ENCODE results near the gene NSFL1C.

NSFL1C gene

DNA sequence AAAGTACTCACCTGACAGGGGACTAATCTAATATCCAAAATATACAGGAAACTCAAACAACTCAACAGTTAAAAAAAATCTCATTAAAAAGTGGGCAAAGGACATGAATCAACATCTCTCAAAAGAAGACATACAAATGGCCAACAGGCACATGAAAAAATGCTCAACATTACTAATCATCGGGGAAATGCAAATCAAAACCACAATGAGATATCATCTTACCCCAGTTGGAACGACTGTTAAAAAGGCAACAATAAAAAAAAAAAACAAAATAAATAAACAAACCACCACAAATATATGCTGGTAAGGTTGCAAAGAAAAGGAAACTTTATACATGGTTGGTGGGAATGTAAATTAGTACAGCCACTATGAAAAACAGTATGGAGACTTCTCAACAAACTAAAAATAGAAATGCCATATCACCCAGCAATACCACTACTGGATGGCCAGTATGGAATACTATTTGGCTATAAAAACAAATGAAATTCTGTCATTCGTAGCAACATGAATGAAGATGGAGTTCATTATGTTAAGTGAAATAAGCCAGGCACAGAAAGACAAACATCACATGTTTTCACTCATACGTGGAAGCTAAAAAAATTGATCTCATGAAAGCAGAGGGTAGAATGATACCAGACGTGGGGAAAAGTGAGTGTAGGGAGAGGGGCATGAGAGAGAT is 17.9 kb upstream of the NSFL1C start:
- peak; percentile 100 for DNase-seq

DNA sequence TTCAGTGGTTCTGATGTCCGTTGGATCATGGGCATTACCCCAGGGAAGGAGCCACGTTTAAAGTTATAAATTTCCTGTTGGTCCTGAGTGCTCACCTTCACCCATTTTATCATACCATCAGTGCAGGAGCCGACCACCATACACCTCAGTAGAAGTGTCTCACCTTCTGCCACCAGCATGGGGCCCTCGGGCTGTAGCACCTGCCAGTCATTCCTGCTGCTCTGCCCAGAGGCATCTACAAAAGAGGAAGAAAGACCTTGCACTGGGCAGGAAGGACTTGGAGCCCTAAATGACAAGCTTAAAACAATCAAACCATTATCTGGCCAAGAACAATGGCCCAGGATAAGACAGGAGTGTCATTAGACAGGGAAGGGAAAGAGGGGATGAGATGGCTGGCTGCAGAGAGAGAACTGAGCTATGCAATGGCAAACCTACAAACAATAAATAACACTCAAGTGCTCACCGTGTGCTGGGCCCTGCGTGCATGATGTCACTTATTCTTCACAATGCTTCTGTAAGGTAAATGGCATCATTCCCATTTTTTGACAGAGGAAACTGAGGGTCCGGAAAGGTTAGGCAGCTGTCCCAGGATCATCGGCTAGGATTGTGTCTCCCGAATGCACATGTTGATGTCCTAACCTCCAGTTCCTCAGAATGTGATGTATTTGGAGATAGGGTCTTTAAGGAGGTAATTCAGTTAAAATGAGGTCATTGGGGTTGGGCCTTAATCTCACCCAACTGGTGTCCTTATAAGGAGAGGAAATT is 13.4 kb upstream of the NSFL1C start:
- DNase-seq = no peak

DNA sequence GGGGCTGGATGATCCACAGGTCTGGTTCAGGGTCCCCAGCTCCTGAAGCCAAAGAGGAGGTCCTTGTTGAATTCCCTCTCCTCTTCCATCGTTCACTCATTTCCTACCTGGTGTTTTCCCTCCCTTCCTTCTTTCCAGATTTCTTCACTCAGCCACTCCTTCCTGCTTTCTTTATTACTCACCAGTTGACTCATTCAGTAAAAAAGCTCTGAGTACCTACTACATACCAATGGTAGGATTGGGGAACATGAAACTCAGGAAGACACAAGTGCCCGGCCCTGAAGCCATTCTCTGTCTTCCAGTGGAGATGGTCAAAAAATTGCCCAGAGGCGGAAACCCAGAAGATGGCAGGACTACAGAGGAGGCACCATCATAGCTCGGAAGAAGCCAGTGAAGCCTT is 11.9 kb upstream of the NSFL1C start:
- DNase-seq = no peak

DNA sequence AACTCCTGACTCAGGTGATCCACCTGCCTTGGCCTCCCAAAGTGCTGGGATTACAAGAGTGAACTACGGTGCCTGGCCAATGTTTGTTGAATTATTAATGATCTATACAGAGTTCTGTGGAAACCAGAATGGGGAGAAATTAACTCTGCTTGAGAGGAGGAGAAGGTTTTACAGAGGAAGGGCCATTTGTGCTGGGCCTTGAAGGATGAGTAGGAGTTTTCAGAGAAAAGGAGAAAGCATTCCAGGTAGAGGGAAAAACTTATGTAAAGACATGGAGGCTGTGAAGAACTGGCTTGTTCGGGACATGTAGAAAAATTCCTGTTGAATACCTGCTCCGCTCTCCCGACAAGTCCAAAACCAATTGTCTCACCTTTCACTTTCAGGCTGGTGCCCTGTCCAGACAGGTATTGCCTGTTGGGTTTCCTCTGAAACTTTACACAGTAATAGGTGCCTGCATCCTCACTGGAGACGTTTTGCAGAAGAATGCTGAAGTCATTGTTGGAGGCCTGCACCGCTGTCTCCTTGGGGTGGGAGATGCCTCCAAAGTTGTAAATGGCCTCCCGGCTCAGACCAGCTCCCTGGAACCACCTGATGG is 11.3 kb upstream of the NSFL1C start:
- DNase-seq = no peak

DNA sequence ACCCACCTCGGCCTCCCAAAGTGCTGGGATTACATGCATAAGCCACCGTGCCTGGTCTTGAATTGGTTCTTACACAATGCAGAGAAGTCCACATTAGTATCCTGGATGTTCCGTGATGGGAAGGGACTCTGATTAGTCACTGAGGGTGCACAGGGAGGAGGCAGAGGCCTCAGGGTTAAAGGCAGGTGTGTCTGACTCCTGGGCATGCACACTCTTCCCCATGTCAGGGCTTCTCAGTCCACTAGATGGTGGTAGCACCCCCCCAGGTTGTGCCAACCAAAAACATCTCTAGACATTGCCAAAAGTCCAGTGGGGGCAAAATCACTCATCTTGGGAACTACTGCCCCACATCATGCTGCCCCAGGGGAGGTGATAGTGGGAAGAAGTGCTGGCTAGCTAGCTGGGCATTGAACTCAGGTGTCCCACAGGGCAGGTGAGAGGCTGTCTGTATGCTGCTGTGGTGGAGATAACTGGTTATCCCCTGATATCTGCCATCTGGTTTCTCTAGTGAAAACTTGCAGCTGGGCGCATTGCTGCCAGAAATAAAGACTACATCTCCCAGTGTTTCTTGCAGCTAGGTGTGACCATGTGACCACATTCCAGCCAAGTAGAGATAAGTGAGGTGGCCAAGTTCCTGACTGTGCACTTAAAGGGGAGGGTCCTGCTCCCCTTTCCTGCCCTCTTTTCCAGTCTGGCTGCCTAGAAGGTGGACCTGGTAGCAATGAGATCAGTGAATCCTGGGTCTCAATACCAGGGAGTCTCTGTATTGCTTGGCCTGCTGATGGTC is 8.4 kb upstream of the NSFL1C start:
- no peak for DNase-seq

DNA sequence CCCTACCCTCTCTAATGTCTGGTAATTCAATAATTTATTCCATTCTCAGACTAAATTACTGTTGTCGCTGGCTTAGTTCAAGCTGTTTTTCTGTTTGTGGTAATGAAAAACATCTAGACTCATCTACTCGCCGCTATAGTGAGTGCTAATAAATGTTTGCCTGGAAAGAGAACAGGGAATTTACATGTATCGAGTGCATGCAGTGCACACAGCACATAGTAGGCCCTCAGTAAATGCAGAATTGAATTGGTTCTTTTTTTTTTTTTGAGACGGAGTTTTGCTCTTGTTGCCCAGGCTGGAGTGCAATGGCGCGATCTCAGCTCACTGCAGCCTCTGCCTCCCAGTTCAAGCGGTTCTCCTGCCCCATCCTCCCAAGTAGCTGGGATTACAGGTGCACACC is 7.7 kb upstream of the NSFL1C start:
- DNase-seq = no peak

DNA sequence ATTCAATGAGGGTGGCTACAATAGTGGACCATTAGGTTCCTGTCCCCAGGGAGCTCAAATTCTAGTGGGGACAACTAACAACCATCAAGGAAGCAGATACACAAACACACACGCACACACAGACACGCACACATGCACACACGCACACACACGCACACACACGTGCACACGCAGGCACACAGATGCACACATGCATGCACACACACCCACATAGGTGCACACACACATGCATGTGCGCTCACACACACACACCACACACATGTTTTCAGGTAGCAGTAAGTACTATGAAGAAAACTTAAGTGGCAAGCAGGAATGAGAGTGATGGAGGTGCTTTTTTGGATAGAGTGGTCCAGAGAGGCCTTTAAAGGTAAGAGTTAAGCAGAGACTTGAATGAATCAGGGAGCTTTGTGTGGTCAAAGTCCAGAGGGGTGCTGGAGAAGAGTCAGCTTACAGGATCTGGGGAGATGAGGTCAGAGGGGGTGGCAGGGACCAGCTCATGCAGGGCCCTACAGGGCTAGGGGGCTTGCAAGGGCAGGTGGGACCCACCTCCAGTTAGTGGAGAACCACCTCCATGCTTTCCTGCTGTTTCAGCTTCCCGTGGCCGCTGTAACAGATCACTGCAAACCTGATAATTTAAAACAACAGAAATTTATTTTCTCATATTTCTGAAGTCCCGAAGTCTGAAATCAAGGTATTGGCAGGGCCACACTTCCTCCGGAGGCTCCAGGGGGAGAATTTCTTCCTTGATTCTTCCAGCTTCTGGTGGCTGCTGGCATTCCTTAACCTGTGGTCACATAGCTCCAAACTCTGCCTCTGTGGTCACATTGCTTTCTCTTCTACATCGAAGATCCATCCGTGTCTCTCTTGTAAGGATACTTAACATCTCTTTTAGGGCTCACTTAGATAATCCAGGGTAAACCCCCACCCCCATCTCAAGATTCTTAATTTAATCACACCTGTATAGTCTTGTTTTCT is 6.9 kb upstream of the NSFL1C start:
- no peak for DNase-seq

DNA sequence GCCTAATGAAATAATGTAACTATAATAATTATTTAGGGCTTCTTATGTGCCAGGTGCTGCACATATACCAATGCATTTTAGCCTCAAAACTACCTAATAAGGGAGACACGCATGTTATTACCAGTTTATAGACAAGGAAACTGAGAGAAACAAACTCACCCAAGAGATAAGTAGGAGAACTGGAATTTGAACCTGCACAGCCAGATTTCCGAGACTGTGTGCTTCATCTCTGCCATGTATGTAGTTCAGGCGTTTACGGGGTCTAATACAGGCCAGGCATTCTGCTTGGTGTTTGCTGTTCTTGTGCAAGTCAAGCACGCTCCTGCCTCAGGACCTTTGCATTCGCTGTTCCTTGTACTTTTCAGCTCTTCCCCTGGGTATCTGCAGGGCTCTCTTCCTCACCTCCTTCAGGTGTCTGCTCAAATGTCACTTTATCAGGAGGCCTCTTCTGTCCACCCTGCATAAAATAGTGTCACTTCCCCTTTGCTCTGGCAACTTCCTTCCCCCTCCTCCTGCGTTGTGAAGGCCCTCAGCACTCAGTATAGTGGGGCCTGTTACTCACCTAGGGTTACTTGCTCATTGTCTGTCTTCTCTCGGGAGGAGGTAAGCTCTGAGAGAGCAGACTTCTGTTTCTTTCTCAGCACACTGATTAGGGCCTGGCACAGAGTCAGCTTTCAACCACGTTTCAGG is 6.1 kb upstream of the NSFL1C start:
- no peak for DNase-seq

DNA sequence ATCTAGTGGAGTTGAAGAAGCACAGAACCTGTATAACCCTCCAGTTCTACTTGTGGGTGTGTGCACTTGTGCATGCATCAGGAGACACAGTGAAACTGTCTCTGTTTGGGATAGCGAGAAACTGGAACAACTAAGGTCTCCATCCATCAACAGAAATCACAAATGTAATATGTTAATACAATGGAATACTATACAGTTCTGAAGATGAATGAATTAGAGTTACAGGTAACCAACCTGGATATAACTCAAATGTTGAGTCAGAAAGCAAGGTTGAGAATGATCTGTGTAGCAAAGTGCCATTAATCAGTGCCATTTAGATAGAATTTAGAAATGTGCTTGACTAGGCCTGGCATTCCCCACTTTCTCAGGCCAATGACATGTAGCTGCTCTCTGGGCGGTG is 4.6 kb upstream of the NSFL1C start:
- DNase-seq = no peak

DNA sequence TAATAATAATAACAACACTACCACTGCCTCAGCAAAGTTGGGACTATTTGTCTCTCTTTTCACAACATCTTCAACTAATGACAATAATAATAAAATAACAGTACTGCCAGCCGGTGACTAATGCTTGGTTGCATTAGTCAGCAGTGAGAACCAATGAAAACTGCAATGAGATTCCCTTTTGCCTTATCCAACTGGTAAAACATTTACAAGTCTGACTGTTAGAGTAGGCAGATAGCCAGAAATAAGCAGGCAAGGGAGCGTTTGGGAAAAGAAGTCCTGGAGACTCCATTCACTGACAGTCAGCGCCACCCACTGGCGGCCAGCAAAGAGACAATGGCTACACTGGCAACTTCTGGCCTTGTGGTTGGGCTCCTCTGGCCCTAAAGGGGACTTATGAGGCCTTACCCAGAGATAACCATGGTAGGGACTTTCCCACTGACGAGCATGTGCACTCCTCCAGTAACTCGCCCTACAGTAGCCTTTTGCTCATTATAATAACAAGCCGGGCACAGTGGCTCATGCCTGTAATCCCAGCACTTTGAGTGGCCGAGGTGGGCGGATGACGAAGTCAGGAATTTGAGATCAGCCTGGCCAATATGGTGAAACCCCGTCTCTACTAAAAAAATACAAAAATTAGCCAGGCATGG is 3.4 kb upstream of the NSFL1C start:
- peak; percentile 78 for DNase-seq

DNA sequence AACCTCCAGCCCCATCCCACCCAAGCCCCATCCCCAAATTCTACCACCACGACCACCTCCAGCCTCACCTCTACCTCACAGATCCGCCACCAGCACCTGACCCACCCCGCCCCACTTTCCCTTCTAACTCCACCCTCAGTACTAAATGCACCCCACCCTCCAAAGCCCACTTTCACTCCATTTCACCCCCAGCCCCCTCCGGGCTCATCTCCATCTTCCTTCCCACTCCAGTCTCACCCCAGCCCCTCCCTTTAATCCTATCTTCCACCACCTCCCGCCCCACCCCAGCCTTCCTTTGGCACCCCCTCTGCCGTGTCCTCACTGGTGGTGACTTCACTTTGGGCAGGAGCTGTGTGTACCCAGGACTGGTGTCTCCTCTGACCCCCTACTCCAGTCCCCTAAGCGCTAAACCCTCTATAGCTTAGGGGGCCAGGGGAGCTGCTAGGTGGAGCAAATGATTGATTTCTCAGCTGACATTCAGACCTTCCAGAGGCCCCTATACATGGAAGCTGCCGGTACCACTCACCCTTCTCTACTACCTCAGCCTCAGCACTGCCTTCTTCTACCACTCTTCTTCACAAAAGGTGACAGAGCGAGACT is 2.8 kb upstream of the NSFL1C start:
- DNase-seq = no peak

DNA sequence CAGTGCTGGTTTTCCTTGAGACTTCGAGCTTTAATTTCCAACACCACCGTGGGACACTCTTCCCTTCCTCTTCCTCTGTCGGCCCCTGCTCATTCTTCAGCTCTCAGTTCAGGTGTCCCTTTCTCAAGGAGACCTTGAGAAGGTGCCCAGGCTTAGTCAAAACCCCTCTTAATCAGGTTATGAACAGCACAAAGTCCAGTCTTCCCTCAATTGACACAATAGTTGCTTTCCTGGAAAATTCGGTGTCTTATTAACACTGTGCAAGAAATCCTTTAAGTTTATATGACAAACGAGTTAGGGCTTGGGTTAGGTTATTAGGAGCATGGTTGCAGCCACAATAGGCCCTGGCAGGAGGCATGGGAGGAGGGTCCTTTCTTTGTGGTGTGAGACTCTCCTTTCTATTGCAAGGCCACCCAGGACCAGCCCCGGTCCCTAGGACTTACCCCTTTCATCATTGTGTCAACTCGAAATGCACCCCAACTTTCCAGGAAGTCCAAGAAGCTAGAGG is 1.5 kb upstream of the NSFL1C start:
- DNase-seq = no peak

DNA sequence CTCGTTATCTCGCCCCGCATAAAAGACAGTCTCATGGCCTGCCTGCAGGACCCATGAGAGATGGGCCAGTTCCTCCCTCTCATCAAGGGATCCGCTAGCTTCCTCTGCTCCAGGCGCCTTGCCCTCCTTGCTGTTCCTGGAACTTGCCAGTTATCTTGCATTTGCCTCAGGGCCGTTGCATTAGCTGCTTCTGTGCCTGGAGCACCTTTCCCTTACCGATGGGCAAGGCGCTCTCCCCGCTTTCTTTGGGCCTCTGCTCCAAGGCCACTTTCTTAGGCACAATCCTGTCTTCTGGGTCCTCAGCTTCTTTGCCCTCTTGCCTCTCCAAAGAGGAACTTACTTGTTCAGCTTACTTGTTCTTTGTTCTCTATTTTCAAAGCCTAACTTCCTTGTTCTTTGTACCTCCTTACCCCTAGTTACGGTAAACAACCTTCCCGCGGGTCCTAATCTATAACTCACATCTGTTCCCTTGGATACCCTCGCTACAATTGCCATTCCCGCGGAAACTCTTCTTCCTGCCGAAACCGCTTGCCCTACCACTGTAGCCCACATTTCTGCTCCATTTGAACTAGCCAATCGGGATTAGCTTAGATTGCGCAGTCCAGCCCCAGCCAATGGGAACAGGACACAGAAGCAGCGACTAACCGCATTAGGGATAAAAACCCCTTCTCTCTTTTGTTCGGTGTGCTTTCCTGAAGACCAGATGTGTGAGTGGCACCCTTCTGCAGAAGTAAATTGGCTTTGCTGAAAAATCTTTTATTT is 887 bp upstream of the NSFL1C start:
- no peak for DNase-seq

DNA sequence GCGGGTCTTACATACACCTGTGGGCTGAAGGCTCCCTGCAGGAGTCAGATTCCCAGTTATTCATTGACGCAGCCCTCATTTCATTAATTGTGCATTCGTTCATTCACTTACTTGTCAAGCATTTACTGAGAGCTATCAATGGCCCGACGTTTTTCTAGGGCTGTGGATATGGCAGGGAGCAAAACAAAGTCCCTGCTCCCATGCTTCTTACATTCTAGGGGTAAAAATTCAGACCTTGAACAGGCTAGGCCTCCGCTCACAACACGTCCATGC is 369 bp upstream of the NSFL1C start:
- no peak for DNase-seq

DNA sequence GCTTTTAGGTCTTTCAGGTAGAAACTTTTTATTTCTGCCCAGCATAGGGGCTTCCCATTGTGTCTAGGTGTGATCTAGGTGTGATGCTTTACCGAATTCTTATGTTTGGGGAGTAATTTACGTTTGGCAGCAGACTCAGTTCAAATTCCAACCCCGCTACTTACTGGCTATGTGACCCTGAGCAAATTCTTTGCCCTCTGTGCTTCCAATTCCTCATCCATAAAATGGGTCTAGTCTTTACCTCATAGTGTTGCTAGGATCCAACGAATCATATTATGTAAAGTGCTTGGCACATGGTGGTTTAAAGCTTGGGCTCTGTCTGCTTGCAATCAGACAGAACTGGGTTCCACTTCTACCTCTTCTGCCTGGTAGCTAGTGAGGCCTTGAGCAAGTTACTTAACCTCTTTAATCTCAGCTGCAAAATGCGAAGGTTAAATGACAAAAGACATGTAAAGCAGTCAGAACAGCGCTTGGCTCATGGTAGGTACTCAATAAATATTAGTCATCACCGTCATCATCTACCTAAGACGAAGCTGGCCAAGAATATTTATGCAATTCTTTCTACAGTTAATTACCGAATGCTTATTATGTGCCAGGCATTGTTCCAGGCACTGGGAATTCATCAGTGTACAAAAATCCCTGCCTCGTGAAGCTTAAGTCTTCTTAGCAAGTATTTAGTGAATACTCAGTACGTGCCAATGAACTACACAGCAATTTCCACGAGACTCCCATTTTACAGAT is 1.0 kb downstream of the NSFL1C start:
- DNase-seq = no peak

DNA sequence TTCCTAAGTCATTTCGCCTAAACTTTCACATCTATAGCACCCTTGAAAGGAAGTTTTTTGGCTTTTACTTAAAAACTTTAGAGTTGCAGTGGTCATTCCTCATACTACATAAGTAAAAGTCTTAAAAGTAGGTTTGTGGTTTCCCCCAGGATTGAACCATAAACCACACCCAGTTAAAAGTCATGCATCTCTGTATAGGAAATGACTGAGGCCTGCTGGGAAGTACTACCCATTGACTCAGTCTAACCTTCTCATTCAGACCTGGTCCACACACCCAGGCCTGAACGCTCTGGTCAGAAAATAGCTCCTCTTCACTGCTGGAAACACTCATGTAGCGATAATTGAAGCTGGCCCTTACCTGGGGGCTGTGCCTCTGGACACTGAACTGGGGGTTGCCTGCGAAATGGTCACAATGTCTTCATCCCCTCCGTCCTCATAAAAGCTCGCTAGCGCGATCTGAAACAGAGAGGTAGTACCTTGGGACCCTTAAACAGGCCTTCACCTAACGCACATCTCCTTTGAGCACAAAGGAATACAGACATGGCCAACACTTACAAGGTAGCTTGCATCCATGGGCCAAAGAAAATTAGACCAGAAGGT is 2.6 kb downstream of the NSFL1C start:
- DNase-seq = no peak

DNA sequence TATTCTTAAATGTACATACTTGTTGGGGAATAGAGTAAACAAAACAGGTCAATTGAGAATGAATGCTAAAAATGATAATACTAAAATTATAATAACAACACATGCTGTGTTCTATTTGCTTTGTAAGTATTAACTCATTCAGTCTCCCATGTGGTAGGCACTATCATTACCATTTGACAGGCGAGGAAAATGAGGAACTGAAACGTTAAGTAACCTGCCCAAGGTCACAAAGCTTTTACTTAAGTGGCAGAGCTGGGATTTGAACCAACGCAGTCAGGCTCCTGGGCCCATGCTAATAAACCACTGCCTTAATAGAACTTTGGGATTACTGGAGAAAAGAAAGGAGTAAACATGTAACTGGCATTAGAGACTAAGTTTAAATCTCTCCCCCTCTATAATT is 3.8 kb downstream of the NSFL1C start:
- no peak for DNase-seq

DNA sequence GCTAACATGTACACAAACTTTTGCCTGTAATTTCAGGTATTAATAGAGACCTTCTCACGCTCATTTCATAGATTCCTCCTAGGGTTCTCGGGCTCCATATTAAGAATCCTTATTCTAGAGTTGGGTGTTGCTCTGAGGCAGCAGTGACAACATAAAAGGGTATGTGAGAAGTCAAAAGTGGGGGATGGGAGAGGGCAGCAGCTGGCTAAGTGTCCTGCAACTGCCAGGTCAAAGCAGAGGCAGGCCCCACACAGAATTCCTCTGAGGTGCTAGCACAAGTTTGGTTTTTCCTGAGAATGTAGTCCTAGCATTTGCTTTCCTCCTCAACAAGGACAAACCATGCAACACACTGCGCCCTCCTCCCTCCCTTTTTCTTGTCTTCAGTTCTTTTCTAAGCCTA is 4.6 kb downstream of the NSFL1C start:
- no peak for DNase-seq

DNA sequence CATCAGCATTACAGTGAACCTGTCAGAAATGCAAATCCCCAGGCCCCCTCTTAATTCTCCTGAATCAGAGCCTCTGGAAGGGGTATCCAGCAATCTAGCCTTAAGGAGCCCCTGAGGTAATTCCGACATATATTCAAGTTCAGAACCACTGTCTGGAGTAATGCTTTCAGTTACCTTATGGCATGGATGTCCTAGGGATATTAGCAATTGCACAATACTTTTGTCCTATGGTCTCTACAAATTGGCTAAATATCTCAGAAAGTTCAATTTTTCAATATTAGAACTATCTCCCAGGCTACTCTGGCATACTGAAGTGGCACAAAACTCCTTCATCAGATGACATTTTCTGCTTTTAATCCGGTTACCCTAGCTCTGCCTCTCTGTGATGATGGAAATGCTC is 6.4 kb downstream of the NSFL1C start:
- no peak for DNase-seq

Measured in NCI-H526 treated with DMSO at 0.1 percent for 48 hours (cell line).